IPS-18a (cell line): ENCODE data around the gene KRTAP4-9.
"Not testable (repeated sequence)": the region's sequence is repeated elsewhere in the genome, so short reads cannot be mapped to it uniquely, and the experiment has no call there.

Experiments used
- H3K27ac ChIP-seq: one replicate; pipeline ENCODE4 v1.5.1; 2013; ENCODE audit warnings: low read length
- H3K27me3 ChIP-seq: one replicate; pipeline ENCODE4 v1.6.1; 2013; ENCODE audit warnings: mild to moderate bottlenecking, low read length; ENCODE audit not compliant: control insufficient read depth, insufficient read depth
- H3K36me3 ChIP-seq: one replicate; pipeline ENCODE4 v1.6.1; 2013; ENCODE audit warnings: low read depth, low read length; ENCODE audit not compliant: control insufficient read depth
- H3K4me1 ChIP-seq: one replicate; pipeline ENCODE4 v1.6.1; 2013; ENCODE audit warnings: low read depth, low read length; ENCODE audit not compliant: control insufficient read depth
- H3K4me3 ChIP-seq: one replicate; pipeline ENCODE4 v1.5.1; 2013; ENCODE audit warnings: low read length
- H3K9ac ChIP-seq: one replicate; pipeline ENCODE4 v1.6.1; 2013; ENCODE audit warnings: mild to moderate bottlenecking, low read length, moderate library complexity
- H3K9me3 ChIP-seq: one replicate; pipeline ENCODE4 v1.6.1; 2013; ENCODE audit warnings: low read depth, low read length; ENCODE audit not compliant: control insufficient read depth

Gene KRTAP4-9

DNA sequence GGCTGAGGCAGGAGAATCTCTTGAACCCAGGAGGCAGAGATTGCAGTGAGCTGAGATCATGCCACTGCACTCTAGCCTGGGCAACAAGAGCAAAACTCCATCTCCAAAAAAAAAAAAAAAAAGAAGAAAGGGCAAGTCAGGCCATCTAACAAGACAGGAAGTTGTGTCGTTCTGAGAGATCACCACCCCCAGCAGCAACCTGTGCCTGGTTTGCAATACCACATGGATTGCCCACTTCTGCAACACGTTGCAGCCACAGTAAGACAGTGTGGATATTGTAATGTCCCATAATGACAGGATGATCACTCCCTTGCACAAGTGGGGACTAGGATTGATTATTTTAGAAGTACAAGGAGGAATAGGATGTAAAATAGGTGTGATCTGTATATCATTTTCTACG, 36.2 kb upstream of the KRTAP4-9 start:
- Histone ChIP-seq H3K4me1 (no peaks in the 10 kb centered on the region), H3K9ac (no peak overlapping the region), H3K27me3 (no peaks in the 10 kb centered on the region), H3K9me3 (no peaks in the 10 kb centered on the region), H3K27ac (no peak overlapping the region), H3K4me3 (no peak overlapping the region), H3K36me3 (no peaks in the 10 kb centered on the region)

- Histone ChIP-seq H3K4me1 (no peaks in the 10 kb centered on the region), H3K9me3 (no peaks in the 10 kb centered on the region), H3K9ac (no peak overlapping the region), H3K27me3 (no peaks in the 10 kb centered on the region), H3K4me3 (no peak overlapping the region), H3K36me3 (no peaks in the 10 kb centered on the region), H3K27ac (no peak overlapping the region)
Measured at GRCh38 chr17:41071606-41072360, 33.4 kb upstream of the KRTAP4-9 start.

DNA sequence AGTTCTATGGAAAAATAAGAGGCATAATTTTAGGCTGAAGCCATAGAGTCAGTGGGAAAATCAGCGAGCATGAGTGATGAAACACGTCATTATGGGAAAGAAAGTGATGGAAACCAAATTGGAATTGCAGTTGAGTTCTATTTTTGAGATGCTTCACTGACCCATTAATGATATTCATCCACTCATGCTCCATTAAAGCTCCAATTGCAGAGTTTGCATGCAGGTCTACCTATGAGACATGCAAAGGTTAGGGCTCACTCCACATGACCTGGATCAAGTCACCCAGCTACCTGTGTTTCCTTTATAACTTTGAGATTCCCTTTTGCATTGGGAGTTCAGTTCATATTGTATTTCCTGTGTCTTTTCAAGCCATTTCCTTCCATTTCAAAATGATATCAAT, 31.5 kb upstream of the KRTAP4-9 start:
- no peak overlapping the region for H3K9ac ChIP-seq
- no peaks in the 10 kb centered on the region for H3K27me3 ChIP-seq
- no peaks in the 10 kb centered on the region for H3K9me3 ChIP-seq
- H3K36me3 ChIP-seq = no peaks in the 10 kb centered on the region
- H3K27ac ChIP-seq = no peak overlapping the region
- H3K4me1 ChIP-seq = no peaks in the 10 kb centered on the region
- H3K4me3 ChIP-seq = no peak overlapping the region

DNA sequence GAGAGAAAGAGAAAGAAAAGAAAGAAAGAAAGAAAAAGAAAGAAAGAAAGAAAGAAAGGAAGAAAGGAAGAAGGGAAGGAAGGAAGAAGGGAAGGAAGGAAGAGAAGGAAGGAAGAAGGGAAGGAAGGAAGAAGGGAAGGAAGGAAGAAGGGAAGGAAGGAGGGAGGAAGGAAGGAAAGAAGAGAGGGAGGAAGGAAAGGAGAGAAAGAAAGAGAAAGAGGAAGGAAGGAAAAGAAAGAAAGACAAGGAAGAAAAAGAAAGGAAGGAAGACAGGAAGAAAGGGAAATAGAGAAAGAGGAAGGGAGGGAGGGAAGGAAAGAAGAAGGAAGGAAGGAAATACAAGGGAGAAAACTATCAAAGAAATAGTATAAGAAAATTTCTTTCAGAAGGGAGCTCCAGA, 28.4 kb upstream of the KRTAP4-9 start:
- Histone ChIP-seq H3K27me3 (no peaks in the 10 kb centered on the region), H3K9ac (no peak overlapping the region), H3K9me3 (no peaks in the 10 kb centered on the region), H3K4me3 (no peak overlapping the region), H3K4me1 (no peaks in the 10 kb centered on the region), H3K36me3 (no peaks in the 10 kb centered on the region), H3K27ac (no peak overlapping the region)

DNA sequence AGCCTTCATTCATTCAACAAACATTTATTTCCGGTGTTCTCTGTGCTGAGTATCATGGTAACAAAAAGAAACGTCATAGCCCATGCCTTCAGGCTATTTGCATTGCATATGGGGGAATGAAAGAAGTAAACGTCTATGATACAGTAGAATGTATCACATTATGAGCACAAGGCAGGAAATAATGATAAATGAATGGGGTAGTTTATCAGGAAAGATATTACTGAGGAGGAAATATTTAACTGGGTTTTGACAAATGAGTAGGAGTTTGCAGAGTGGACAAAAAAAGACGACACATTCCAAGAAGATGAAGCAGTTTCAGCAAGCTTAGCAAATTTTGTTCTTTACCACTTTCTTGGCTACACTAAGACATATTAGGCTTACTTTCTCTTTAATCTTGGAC, 22.6 kb upstream of the KRTAP4-9 start:
- H3K4me1 ChIP-seq = no peaks in the 10 kb centered on the region
- no peak overlapping the region for H3K4me3 ChIP-seq
- no peaks in the 10 kb centered on the region for H3K9me3 ChIP-seq
- H3K27me3 ChIP-seq = no peaks in the 10 kb centered on the region
- no peak overlapping the region for H3K27ac ChIP-seq
- no peak overlapping the region for H3K9ac ChIP-seq
- H3K36me3 ChIP-seq = no peaks in the 10 kb centered on the region

DNA sequence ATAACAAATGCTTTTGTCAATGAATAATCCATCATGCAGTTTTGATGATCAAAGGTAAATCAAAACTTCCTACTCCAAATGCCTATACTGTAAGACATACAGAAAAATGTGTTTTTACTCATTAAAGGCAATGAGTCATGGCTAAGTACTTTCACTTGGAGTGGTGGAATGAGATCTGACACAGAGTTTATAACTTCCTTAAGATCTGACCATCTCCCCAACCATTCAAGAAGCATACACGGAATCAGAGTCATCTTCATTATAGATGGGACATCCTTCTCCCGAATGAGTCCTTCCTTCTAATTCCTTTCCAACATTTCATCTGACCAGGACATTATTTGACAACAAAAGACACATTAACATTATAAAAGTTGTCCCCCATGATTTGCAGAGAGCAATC, 21.8 kb upstream of the KRTAP4-9 start:
- not testable (repeated sequence) for H3K27ac ChIP-seq, H3K36me3 ChIP-seq, H3K4me1 ChIP-seq, H3K9ac ChIP-seq, H3K9me3 ChIP-seq, H3K27me3 ChIP-seq, H3K4me3 ChIP-seq

GRCh38 chr17:41084100-41084856, 20.9 kb upstream of the KRTAP4-9 start, which contains the start of gene KRTAP4-7:
KRTAP4-7 (plus strand) TSS chr17:41084150; CDS start chr17:41084207, 57 bp downstream.
- not testable (repeated sequence) for H3K4me3 ChIP-seq, H3K27me3 ChIP-seq, H3K36me3 ChIP-seq, H3K27ac ChIP-seq, H3K9ac ChIP-seq, H3K4me1 ChIP-seq, H3K9me3 ChIP-seq

DNA sequence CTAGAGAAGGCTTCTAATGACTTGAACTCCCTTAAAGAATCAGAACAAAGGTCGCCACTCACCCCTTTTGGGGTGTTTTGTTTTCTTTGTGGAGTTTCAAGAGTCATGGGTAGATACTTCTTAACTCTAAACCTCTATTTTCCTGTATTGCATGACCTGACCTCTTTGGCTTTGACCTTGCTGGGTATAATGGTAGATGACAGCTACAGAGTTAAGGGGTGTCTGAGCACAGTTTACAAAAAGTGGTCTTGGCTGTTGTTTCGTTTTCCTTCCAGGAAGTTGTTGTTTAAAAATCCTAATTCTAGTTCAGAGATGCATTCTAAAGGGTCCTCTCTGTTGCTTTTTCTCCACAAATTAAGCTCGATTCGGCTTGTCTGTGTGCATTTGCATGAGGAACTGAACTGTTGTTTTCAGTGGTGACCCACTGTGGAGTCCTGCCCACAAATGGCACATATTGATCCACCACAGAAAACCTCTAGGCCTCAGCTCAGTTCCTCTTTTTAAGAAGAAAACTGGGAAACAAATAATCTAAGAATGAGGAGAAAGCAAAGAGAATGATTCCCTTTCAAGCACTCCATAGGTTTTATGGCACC, 16.3 kb upstream of the KRTAP4-9 start:
- not testable (repeated sequence) for H3K36me3 ChIP-seq, H3K27me3 ChIP-seq, H3K27ac ChIP-seq, H3K9ac ChIP-seq, H3K9me3 ChIP-seq, H3K4me3 ChIP-seq, H3K4me1 ChIP-seq

DNA sequence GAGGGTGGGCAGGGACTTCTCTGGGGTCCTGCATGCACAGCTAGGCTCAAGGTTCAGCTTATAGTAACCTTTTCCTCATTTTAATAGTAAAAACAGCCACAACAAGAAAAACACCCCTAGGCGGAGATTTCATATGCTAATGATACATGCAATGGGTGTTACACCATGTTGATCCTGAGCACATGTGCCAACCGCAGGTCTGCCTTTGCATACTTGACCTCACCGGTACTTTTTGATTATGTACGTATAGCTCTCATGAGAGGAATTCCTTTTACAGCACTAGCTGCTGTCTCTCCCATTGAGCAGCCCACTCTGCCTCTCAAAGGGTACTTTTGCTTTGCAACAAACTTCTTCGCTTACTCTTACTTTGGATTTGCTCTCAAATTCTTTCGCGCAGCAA, 9.1 kb upstream of the KRTAP4-9 start:
- Histone ChIP-seq H3K9ac (no peak overlapping the region), H3K27me3 (no peaks in the 10 kb centered on the region), H3K4me1 (no peaks in the 10 kb centered on the region), H3K36me3 (no peaks in the 10 kb centered on the region), H3K27ac (no peak overlapping the region), H3K4me3 (no peak overlapping the region), H3K9me3 (peaks cover 3% of the 10 kb centered on the region)

DNA sequence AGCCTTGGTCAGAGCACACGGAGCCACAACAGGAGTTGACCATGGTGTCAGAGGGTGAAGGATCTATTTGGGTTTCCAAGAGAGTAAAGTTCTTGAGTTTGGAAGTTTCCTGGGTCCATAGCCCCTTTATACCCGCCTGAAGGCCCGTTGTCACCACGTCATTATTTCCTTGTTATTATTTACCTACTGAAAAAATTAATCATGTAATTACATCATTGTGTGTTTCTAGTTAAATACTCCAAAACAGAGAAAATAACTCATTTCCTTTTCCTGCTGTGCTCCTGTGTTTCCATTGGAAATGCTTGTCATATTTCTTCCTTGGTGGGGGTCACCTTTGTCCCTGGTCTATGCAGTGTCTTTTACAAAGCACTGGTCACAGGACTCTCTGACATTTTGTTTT, 7.1 kb upstream of the KRTAP4-9 start, which contains the start of gene KRTAP4-8:
KRTAP4-8 (minus strand) TSS at position 101 of the 400 bp plus-strand sequence; CDS start at position 43, 58 bp downstream.
- no peak within 1 kb of the TSS for H3K4me3 ChIP-seq
- H3K9me3 ChIP-seq = peaks cover 3% of the 10 kb centered on the region
- H3K36me3 ChIP-seq = no peaks in the 10 kb centered on the region
- H3K9ac ChIP-seq = no peak within 1 kb of the TSS
- no peak within 1 kb of the TSS for H3K27ac ChIP-seq
- no peaks in the 10 kb centered on the region for H3K27me3 ChIP-seq
- H3K4me1 ChIP-seq = no peaks in the 10 kb centered on the region

DNA sequence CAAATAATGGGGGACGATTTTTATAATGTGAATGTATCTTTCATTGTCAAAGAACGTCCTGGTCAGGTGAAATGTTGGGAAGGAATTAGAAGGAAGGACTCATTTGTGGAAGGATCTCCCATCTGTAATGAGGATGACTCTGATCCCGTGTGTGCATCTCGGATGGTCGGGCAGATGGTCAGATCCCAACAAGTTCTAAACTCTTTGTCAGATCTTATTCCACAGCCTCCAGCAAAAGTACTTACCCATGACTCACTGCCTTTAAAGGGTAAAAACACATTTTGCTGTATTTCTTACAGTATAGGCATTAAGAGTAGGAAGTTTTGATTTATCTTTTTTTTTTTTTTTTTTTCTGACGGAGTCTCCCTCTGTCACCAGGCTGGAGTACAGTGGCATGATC, 6.7 kb upstream of the KRTAP4-9 start:
- Histone ChIP-seq H3K27ac (no peak overlapping the region), H3K9ac (no peak overlapping the region), H3K27me3 (no peaks in the 10 kb centered on the region), H3K4me1 (no peaks in the 10 kb centered on the region), H3K4me3 (no peak overlapping the region), H3K9me3 (peaks cover 3% of the 10 kb centered on the region), H3K36me3 (no peaks in the 10 kb centered on the region)
